ENCODE results near the gene PIK3R5. TPM values are rescaled to one million over a fixed set of nuclear protein-coding genes. Genes with fewer than 3 reads are reported as not detected.

The PIK3R5 gene
- total RNA-seq, 1 experiment from 2014 or later: 2.5 TPM

DNA sequence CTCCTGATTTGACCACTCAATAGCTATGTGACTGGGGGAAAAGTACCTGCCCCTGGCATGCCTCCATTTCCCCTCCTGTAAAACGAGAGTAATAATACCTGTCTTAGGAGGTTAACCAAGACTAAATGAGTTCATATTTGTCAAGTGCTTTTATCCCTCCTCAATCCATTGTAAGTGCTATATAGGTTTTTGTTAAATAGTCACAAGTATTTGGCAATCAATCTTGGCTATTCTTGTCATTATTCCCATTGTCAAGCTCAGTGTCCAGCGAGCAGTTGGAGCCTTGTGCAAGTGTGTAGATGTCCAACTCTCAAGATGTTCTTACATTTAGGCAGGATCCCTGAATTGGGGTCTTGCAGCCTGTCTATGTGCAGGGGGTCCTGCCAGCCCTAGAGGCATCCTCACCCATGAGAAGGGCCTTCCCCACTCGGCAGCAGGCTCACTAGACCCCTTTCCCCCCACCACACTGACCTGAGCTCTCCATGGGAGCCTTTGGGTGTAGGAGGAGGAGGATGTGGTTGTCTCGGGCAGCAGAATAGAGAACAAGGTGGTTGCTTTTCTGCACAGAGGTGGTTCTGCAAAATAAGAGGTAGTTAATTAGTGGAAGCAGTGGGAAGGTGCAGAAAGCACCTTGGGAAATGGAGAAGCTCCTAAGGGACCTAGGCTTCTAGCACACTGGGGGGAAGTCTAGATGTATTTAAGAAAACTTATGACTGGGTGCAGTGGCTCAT is 116.0 kb downstream of the PIK3R5 start:
- ATAC-seq (no peak), DNase-seq (ENCODE audit: low read depth, low spot score) (no peak)
- H3K79me2 ChIP-seq (ENCODE audit: insufficient read depth, low read length): no peaks in the 10 kb centered on the region
- intact Hi-C loops (cut with micrococcal nuclease): no loop called here
- H3K9me3 ChIP-seq (ENCODE audit: control insufficient read depth in 1 of 2, insufficient read depth in 1 of 2, low read depth in 1 of 2, low read length in 2 of 2): no peaks in the 10 kb centered on the region
- no peak overlapping the region for H3K4me3 ChIP-seq (replicated peaks in 1 of 2; ENCODE audit: low read depth in 1 of 2, low read length in 2 of 2)
- peaks cover 0 to 3% of the 10 kb centered on the region in 2 experiments; a peak in 1 of 4 replicates for H3K4me1 ChIP-seq (ENCODE audit: control insufficient read depth in 1 of 2, insufficient read depth in 2 of 2, low read length in 2 of 2)
- CTCF ChIA-PET: no interaction called here
- H4K20me1 ChIP-seq (ENCODE audit: insufficient read depth): no peaks in the 10 kb centered on the region
- H3K36me3 ChIP-seq (ENCODE audit: control insufficient read depth in 1 of 2, insufficient read depth in 2 of 2, low read length in 2 of 2): no peaks in the 10 kb centered on the region
- no peak for TF ChIP-seq ELF1 (IDR thresholded peaks at IDR 0.05; ENCODE audit: borderline replicate concordance, low read depth)
- no peak for TF ChIP-seq YY1 (IDR thresholded peaks at IDR 0.05; ENCODE audit: extremely low read depth, insufficient replicate concordance, low read depth, low read length)
- no peaks in the 10 kb centered on the region for H3K9me2 ChIP-seq (ENCODE audit: insufficient read depth)
- H2AFZ ChIP-seq (ENCODE audit: low read depth, low read length, poor library complexity, severe bottlenecking): no peak overlapping the region
- BruUV-seq (replicated peaks): no TSS peak
- H3K27ac ChIP-seq (ENCODE audit: low read depth, low read length): no peak overlapping the region
- POLR2A ChIA-PET: no interaction called here
- H3K4me2 ChIP-seq (ENCODE audit: low read length): no peak overlapping the region
- no peaks in the 10 kb centered on the region for H3K27me3 ChIP-seq (ENCODE audit: insufficient read depth, low read length)
- RAD21 ChIA-PET (ENCODE audit: low non-redundant PET in 1 of 2, low total read pairs in 2 of 2, uncharacterized antibody in 2 of 2, unreplicated experiment in 2 of 2): no interaction called here
- no peak overlapping the region for H3K9ac ChIP-seq (ENCODE audit: low read length)

GRCh38 chr17:8847891-8848290 is 117.6 kb downstream of the PIK3R5 start:
- no peak for DNase-seq (ENCODE audit: low read depth, low spot score)
- ChIA-PET RAD21 (ENCODE audit: low non-redundant PET in 1 of 2, low total read pairs in 2 of 2, uncharacterized antibody in 2 of 2, unreplicated experiment in 2 of 2) (no interaction called here), POLR2A (no interaction called here), CTCF (no interaction called here)
- BruUV-seq (replicated peaks): no TSS peak
- no peak for ATAC-seq
- TF ChIP-seq SIN3A (IDR thresholded peaks at IDR 0.05; ENCODE audit: low read depth) (no peak), JUND (IDR thresholded peaks at IDR 0.05) (no peak), RAD21 (IDR thresholded peaks at IDR 0.05; ENCODE audit: low read depth) (no peak), EGR1 (IDR thresholded peaks at IDR 0.05; ENCODE audit: low read depth) (no peak), EZH2phosphoT487 (IDR thresholded peaks at IDR 0.05; ENCODE audit: borderline replicate concordance) (no peak), CEBPB (IDR thresholded peaks at IDR 0.05; ENCODE audit: low read depth) (no peak), SRF (IDR thresholded peaks at IDR 0.05; ENCODE audit: low read depth) (no peak), MAX (IDR thresholded peaks at IDR 0.05) (no peak), TCF7L2 (IDR thresholded peaks at IDR 0.05; ENCODE audit: borderline replicate concordance, extremely low read depth, insufficient read depth, insufficient read length) (no peak), SP1 (IDR thresholded peaks at IDR 0.05; ENCODE audit: low read depth) (no peak), ELF1 (IDR thresholded peaks at IDR 0.05; ENCODE audit: borderline replicate concordance, low read depth) (no peak), CBX3 (IDR thresholded peaks at IDR 0.05; ENCODE audit: low read depth) (no peak), EZH2 (IDR thresholded peaks at IDR 0.05) (no peak), POLR2A (IDR thresholded peaks at IDR 0.05; ENCODE audit: borderline replicate concordance, extremely low read depth, insufficient read depth, insufficient read length) (no peak)
- TF ChIP-seq, protein P1, sequence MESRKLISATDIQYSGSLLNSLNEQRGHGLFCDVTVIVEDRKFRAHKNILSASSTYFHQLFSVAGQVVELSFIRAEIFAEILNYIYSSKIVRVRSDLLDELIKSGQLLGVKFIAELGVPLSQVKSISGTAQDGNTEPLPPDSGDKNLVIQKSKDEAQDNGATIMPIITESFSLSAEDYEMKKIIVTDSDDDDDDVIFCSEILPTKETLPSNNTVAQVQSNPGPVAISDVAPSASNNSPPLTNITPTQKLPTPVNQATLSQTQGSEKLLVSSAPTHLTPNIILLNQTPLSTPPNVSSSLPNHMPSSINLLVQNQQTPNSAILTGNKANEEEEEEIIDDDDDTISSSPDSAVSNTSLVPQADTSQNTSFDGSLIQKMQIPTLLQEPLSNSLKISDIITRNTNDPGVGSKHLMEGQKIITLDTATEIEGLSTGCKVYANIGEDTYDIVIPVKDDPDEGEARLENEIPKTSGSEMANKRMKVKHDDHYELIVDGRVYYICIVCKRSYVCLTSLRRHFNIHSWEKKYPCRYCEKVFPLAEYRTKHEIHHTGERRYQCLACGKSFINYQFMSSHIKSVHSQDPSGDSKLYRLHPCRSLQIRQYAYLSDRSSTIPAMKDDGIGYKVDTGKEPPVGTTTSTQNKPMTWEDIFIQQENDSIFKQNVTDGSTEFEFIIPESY (IDR thresholded peaks at IDR 0.05; ENCODE audit: extremely low read depth, insufficient replicate concordance, low read length): no peak
- H3K4me3 ChIP-seq (replicated peaks in 1 of 2; ENCODE audit: low read depth in 1 of 2, low read length in 2 of 2): no peak overlapping the region
- H3K36me3 ChIP-seq (ENCODE audit: control insufficient read depth in 1 of 2, insufficient read depth in 2 of 2, low read length in 2 of 2): no peaks in the 10 kb centered on the region
- H3K4me1 ChIP-seq (ENCODE audit: control insufficient read depth in 1 of 2, insufficient read depth in 2 of 2, low read length in 2 of 2): peaks cover 0 to 3% of the 10 kb centered on the region in 2 experiments; a peak in 1 of 4 replicates
- no peak overlapping the region for H3K27ac ChIP-seq (ENCODE audit: low read depth, low read length)
- no peaks in the 10 kb centered on the region for H3K27me3 ChIP-seq (ENCODE audit: insufficient read depth, low read length)
- H3K9ac ChIP-seq (ENCODE audit: low read length): no peak overlapping the region
- intact Hi-C loops (cut with micrococcal nuclease): no loop called here
- no peaks in the 10 kb centered on the region for H3K9me2 ChIP-seq (ENCODE audit: insufficient read depth)
- H3K9me3 ChIP-seq (ENCODE audit: control insufficient read depth in 1 of 2, insufficient read depth in 1 of 2, low read depth in 1 of 2, low read length in 2 of 2): no peaks in the 10 kb centered on the region
- no peak overlapping the region for H3K4me2 ChIP-seq (ENCODE audit: low read length)
- H2AFZ ChIP-seq (ENCODE audit: low read depth, low read length, poor library complexity, severe bottlenecking): no peak overlapping the region
- no peaks in the 10 kb centered on the region for H4K20me1 ChIP-seq (ENCODE audit: insufficient read depth)
- H3K79me2 ChIP-seq (ENCODE audit: insufficient read depth, low read length): no peaks in the 10 kb centered on the region

Data from HCT116 (cell line).